Measurements from ENCODE around the gene KLHL41.
"Not testable (repeated sequence)": the region's sequence is repeated elsewhere in the genome, so short reads cannot be mapped to it uniquely, and the experiment has no call there.

Gene KLHL41

DNA sequence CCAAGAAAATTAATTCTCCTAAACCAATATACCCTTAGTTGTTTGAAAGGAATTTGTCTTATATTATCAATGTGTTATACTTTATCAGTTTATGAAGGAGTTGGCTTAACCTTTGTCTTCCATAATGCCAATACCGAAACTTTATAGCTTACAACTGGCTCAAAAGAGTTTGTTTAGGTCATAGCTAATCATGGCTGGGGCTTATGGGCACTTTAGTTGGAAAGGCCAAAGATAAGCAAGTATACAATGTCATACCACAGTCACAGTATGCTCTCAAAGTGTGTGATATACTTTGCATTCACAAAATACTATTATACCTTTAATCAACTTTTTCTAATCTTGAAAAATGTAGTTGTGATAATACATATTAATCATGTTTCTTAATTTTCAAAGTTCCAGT is 2.3 kb downstream of the KLHL41 start:
- no peak for DNase-seq

DNA sequence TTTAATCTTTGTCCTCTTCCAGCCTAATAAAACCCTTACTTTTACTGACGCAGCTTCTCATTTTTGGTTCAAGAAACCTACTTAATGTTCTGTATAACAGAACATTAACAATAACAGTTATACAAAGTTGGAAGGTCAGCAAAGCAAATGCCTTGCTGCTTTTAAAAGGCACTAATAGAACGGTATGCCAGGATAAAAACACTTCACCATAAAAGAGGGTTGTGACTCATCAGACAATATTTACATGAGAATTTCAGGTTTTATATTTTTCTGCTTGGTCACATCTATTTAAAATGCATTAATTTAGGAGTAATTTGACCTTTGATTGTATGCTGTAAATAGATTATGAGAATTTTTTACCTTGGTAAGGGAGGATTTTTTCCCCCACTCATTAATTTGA is 3.0 kb downstream of the KLHL41 start:
- no peak for DNase-seq

DNA sequence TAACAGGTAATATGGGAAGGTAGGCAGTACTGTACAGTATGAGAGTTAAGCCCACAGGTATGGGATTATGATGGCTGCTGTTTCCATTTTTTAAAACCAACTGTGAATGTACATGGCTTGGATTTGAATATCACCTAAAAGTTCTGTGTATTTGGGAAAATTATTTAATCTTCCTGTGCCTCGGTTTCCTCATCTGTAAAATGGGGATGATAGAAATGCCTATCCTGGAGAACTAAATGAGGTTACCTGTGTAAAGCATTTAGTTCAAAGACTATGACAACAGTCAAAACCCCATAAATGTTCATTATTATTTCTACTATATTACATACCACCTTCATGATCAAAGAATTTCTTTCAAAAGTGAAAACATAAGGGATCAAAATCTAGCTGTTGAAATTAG is 3.6 kb downstream of the KLHL41 start:
- DNase-seq: no peak

DNA sequence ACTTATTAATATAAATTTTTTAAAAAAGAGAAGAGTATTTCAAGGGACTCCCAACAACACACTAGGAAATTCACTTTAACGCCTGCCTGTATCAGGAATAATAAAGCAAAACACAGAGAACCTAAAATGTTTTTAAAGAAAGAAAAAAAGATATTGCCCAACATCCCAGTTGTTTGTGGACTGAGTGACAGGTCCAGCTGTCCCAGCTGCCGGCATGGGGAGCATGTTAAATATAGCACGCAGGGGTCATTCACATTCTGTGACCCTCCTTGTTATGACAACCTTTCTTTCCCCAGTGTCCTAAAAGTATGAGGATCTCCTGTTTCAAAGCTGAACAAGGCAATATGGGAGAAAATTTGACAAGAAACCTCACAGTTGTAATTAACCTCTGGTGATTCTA is 4.4 kb downstream of the KLHL41 start:
- DNase-seq: no peak

DNA sequence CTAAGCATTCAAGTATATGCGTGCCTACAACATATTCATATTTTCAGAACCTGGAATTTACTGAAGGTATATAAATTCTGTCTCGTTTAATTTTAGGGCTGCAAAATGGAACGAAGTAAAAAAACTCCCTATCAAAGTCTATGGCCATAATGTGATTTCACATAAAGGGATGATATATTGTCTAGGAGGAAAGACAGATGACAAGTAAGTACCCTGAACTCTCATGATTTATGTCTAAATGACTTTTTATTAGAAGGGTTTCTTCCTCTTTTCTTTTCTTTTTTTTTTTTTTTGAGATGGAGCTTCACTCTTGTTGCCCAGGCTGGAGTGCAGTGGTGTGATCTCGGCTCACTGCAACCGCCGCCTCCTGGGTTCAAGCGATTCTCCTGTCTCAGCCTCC is 5.3 kb downstream of the KLHL41 start:
- DNase-seq: peak; percentile 15

DNA sequence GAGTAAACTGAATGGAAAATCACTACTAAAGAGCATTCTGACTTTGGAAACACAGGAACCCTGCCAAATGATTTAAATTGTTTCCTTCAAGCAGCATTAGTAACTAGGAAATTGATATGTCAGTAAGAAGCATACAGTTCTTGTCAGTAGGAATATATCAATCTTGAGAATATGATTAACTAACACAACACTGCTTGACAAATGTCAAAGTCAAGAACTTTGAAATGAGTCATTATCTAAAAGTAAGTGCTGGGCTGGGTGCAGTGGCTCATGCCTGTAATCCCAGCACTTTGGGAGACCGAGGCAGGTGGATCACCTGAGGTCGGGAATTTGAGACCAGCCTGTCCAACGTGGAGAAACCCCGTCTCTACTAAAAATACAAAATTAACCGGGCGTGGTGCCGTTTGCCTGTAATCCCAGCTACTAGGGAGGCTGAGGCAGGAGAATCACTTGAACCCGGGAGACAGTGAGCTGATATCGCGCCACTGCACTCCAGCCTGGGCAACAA is 7.0 kb downstream of the KLHL41 start:
- not testable (repeated sequence) for DNase-seq

DNA sequence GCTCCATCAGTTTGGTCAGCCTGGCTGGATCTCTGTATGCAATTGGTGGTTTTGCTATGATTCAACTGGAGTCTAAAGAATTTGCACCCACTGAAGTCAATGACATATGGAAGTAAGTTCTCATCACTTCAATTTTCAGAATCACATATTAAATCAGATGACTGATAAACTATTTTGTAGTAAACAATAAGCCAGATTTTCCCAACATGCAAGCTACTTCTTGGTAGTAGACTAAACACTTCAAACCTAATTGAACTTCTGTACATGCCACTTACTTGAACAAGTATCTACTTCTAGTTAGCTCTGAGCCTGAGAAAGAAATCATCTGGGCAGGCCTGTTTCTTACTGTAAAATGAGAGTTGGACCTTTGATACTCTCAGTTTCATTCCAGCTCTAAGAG is 11.4 kb downstream of the KLHL41 start:
- DNase-seq: no peak

DNA sequence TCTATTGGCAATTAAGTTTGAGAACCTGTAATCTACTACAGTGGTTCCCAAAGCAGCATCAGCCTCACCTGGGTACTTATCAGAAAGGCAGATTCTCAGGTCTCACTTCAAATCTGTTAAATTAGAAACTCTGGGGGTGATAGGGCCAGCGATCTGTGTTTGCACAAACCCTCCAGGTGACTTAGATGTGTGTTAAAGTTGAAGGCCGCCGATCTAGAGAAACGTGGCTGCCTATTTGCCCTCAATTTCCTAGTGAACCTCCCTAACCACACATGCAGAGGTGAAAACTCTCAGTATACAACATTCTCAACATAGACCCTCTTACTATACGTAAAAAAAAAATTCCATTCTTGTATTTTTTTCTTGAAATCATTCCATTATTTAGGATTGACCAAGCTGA is 14.2 kb downstream of the KLHL41 start:
- no peak for DNase-seq

DNA sequence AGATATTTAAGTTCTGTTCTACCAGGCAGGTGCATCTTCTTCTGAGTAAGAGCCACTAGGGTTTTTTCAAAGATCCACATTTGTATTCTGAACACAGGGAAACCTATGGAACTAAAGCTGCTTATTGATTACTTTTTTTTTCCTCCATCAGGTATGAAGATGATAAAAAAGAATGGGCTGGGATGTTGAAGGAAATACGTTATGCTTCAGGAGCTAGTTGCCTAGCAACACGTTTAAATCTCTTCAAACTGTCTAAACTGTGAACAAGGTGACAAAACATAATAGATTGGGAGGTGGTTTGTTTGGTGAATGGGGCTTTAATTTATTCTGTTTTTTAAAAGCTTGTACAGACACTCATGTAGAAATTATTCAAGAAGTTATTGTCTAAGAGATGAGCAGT is 15.9 kb downstream of the KLHL41 start:
- no peak for DNase-seq

DNA sequence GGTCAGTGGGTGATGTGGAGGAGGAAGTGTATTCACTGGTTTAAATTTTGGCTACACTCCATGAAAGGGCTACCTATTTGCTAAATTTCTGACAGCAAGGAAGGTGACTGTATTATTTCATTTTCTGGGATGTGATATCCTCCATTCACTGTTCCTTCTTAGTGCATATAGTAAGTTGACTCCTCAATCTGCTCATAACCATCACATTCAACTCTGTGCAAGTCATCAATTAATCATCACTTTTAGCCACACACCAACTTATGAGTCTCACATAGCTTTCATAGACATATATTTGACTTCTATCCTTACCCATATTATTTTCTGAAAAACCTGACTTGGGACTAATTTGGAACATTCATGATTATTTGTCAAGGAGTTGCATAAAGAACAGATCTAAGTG is 16.9 kb downstream of the KLHL41 start:
- DNase-seq: no peak

DNA sequence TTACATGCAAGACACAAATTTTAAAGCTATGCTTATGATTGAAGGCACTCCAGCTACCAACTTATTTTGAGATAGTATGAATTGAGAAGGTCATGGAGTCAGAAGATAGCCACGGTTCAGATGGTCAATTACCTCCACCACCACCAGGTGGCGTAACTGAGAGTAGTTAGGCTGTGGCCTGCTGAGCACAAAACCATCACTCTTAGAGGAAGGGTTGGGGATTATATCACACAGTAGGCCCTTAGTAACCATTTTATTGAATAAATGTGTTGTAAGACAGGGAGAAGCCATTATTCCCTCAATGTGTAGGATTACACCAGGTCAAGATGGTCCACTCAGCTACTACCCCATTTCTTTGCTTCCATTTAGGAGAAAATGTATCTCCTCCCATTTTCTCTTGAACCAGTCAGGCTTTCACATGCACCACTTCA is 18.8 kb downstream of the KLHL41 start:
- DNase-seq: peak; percentile 46

DNA sequence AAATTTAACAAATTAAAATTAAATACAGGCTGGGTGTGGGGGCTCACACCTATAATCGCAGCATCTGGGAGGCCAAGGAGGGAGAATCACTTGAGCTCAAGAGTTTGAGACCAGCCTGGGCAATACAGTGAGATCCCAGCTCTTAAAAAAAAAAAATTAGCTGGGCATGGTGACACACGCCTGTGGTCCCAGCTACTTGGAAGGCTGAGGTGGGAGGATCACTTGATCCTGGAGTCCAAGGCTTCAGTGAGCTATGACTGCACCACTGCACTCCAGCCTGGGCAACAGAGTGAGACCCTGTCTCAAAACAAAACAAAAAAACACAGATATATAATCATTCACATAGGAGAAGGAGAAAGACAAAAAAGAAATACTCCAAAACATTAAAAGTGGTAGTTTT is 30.0 kb downstream of the KLHL41 start:
- not testable (repeated sequence) for DNase-seq

DNA sequence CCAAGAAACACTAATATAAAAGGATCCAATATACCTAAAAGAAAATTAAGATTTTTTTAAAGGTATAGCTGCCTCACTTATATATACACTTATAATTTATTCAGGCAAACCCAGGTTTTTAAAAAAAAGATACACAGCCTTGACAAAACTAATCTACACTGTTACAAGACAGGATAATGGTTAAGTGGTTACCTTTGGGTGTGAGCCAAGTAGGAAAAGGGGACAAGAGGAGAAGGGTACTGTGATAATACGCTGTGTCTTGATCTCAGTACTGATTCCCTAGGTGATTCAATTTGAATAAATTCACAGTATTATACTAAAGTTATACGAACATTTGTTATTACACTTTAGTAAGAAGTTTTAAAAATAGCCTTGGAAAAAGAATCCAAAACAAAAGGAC is 30.6 kb downstream of the KLHL41 start:
- DNase-seq: no peak

DNA sequence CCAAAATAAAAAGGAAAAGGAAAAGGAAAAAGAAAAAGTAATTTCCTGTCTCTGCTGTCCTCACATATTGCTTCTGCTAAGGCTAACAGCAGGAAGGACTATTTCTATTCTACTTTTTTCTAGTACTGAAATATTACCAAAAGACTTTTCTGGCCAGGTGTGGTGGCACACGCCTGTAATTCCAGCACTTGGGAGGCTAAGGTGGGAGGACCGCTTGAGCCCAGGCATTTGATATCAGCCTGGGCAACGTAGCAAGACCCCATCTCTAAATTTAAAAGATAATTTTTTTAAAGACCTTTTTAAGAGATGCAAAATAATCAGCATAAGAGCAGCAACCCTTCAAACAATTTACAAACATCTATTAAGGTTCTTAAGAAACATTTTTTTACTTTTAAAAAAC is 32.9 kb downstream of the KLHL41 start:
- DNase-seq: no peak

DNA sequence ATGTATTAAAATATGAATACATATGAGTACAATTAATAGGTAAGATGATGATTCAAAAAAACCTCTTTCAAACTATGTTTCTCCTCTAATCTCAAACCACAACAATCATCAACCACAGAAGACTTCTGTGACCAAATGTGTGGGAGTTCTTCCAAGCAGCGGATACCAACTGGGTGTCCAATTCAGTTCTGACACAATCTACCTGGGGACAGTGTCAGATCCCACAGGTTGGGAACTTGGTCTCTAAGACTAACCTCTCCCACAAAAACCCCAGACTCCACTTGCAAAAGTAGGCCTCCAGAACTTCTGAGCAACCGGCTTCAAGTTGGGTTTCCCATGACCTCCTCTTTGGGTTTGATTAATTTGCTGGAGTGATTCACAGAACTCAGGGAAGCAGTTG is 37.3 kb downstream of the KLHL41 start:
- DNase-seq: no peak

DNA sequence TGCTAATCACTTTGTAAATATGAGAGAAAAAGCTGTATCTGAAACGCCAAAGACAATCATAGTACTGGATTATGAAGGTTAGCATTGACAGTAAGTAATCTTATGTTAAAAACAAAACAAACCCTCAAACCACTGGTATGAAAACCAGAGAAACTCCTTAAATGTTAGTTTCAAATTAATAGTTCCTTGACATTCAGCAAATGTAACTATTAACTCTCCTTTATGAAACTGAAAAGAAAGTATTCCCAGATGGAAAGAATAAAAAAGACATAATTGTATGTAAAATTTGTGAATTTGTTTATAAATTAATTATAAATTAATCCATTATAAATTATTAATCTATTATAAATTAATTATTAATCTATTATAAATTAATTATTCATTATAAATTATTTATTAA is 51.9 kb downstream of the KLHL41 start:
- no peak for DNase-seq

DNA sequence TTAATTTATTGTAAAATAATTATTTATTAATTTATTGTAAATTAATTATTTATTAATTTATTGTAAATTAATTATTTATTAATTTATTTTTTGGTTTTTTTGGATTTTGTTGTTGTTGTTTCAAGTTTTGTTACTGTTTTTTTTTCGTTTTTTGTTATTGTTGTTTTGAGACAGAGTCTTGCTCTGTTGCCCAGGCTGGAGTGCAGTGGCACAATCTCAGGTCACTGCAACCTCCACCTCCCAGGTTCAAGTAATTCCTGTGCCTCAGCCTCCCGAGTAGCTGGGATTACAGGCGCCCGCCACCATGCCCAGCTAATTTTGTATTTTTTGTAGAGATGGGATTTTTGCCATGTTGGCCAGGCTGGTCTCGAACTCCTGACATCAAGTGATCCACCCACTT is 52.6 kb downstream of the KLHL41 start:
- DNase-seq: not testable (repeated sequence)

DNA sequence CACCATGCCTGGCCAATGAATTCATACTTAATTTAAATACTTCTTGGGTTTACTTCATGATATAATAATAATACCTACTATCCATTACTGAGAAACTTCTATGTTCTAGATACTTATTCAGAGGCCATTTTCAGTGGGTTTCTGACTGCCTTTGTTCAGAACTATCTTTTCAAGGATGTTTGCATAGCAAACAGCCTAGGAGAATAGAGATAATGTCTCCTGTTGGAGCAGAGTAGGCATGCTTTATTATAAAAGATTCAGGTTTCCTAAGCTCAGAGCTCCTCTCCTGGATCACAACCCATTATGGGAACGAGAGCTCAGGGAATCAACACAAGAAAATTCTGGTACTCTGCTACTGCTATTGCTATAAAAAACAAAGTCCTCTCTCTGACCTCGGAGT is 53.0 kb downstream of the KLHL41 start:
- no peak for DNase-seq

DNA sequence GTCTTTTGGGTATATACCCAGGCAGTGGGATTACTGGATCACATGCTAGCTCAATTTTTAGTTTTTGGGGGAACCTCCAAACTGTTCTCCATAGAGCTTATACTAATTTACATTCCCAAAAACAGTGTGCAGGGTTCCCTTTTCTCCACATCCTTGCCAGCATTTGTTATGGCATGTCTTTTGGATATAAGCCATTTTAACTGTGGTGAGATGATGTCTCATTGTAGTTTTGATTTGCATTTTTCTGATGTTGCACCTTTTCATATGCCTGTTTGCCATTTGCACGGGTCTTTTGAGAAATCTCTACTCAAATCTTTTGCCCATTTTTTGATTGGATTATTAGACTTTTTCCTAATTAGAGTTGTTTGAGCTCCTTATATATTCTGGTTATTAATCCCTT is 56.2 kb downstream of the KLHL41 start:
- no peak for DNase-seq

DNA sequence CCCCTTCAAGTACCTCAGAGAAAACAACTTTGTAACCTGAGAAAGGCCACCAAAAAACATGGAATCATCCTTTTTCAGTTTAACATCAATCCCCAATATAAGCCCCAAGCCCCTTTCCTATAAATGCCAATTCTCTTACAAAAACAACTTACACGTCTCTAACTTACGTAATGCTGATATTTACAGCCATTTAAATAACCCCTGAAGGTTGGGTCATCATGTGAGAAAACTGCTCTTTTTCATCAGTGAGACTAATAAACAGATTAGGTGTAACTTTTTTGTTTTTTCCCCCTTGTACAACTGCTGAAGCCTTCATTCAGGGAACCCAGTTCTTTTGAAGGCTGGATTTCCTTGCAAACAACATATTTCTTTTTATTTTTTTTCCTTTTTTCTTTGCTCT is 60.4 kb downstream of the KLHL41 start:
- no peak for DNase-seq

DNA sequence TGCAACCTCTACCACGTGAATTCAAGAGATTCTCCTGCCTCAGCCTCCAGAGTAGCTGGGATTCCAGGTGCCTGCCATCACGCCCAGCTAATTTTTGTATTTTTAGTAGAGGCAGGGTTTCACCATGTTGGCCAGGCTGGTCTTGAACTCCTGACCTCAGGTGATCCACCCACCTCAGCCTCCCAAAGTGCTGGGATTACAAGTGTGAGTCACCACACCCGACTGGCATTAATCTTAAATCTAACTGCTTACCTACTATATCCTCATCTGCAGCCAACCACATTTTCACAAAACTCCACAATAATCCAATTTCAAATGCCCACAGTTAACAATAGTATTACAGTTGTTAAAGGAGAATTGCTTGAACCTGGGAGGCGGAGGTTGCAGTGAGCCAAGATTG is 61.2 kb downstream of the KLHL41 start:
- DNase-seq: not testable (repeated sequence)

DNA sequence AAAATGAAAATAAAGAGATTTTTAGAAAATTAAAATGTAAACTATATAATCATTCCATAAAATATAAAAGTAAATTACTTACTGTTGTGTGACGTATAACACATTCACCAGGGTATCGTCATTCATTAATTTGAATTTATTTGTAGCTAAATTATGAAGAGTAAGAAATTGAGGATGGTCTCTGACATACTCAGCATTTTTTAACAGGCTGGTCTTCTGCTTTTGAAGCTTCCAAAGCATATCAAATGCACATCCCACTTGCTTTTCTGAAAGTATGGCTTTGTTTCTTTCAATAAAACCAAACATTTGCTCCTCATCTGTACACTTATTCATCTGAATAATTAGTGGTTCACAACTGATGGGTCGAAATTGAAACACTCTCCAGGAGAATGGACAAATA is 62.1 kb downstream of the KLHL41 start:
- DNase-seq: no peak

DNA sequence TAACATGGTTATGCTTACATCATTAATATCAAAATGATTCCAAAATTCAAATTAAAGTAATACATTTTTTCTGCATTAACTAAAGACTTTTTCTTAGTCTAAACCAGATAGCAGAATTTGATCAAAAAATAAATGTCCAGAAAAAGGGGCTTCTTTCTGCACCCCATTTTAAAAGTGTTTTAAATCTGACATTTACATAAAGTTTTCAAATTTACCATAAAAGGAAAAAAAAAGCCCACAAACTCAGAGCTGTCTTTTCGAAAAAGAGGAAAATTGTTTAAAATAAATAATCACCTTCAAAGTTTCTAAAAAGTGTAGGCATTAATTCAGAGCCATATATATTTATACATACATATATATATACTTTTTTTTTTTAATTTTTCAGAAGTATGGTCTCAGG is 62.7 kb downstream of the KLHL41 start:
- DNase-seq: no peak

DNA sequence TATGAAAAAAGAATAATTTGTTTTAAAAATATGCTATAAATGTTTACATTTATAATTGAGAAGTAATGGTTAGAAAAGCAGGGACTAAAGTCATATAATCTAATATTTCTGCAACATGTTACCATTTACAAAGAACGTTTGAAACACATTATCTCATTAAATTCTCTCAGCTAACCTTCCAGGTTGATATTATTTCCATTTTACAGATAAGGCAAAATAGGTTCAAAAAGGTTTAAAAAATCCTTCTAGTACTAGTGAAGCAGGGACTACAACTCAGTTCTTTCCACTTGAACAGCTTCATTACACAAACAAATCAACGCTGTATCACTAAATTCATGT is 63.3 kb downstream of the KLHL41 start:
- no peak for DNase-seq

DNA sequence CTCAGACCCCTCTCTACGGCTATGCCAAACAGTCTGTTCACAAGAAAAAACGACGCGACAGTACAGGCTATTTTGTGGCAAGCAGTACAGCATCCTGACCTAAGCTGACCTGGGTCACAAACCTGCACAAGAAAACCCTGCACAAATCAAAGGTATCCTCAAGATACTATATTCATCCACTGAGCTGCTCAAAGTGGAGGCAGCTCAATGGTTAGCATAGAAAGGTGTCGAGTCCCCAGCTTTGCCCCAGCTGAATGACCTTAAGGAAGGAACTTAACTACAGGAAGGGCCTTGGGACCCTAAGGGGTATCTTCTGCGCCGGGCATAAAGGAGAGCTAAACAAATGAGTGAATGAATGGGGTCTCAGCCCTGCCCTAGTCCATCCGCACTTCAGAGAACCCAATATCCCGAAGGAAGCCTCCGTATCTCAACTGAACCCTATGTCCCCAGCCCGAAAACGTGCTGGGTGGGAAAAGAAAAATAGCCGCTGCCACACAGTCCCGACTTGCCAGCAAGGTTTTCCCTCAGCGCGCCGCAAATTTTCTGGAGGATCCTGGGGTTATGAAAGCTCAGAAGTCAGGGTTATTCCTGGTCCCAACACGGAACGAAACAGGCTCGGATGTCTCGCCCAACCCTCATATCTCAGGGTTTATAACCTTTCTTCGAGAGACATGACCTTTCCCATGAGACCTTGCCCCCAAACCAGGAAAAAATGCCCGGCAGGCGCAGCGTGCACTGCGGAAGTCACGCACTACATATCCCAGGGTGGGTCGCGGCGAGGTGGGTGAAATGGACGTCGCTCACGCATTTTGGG is 63.9 kb downstream of the KLHL41 start, which contains the start of gene FASTKD1:
Gene FASTKD1, minus strand, starts transcription at position 706 of the 814 bp plus-strand sequence. CDS start 1,836 bp downstream, outside the sequence.
- DNase-seq: peak; percentile 94
